OCI-LY7 (cell line): Measurements from ENCODE around the gene SEPTIN10. TPM values are rescaled to one million over a fixed set of nuclear protein-coding genes. Genes with fewer than 3 reads are reported as not detected.

Experiments
- BruUV-seq: library from RNA; stranded (reverse); fragments of 400-500 nt; replicated peaks from 2 replicates; lab custom pipeline; 2021; lab: Mats Ljungman, UMichigan
- CTCF ChIA-PET: fragments of 300-600 bp; sonication (Branson Sonifier 250); formaldehyde crosslinking; loops from one replicate; lab custom pipeline; 2022; ENCODE audit warnings: antibody characterized with exemption; ENCODE audit not compliant: unreplicated experiment; lab: Charles Lee
- POLR2A ChIA-PET: fragments of 300-600 bp; sonication (Branson Sonifier 250); formaldehyde crosslinking; loops from one replicate; lab custom pipeline; 2022; ENCODE audit warnings: antibody characterized with exemption; lab: Charles Lee
- DNase-seq: peaks from one replicate; pipeline ENCODE4 v3.0.0-alpha.2; 2015; ENCODE audit warnings: low spot score
- H2AFZ ChIP-seq: fragments of 200-600 bp; sonication (generic), shearing (Covaris generic); 2 replicates; pipeline ENCODE4 v1.6.1; 2014; ENCODE audit warnings: mild to moderate bottlenecking, antibody characterized with exemption, low read length, moderate library complexity
- H3K27ac ChIP-seq: fragments of 200-600 bp; sonication (generic); 2 replicates; pipeline ENCODE4 v1.5.1; 2014; ENCODE audit warnings: mixed run types, low read depth, mild to moderate bottlenecking, moderate library complexity, low read length, inconsistent platforms; ENCODE audit not compliant: poor library complexity, severe bottlenecking
- H3K36me3 ChIP-seq: fragments of 200-600 bp; sonication (generic); 2 replicates; pipeline ENCODE4 v1.6.1; 2014; ENCODE audit warnings: mild to moderate bottlenecking, antibody characterized with exemption, low read length, moderate library complexity, mixed read lengths; ENCODE audit not compliant: insufficient read depth
- H3K4me1 ChIP-seq: fragments of 200-600 bp; sonication (generic); 2 replicates; pipeline ENCODE4 v1.5.1; 2014; ENCODE audit warnings: mild to moderate bottlenecking, low read length; ENCODE audit not compliant: insufficient read depth, poor library complexity, severe bottlenecking
- H3K4me2 ChIP-seq: fragments of 200-600 bp; sonication (generic); 2 replicates; pipeline ENCODE4 v1.6.1; 2014; ENCODE audit warnings: mild to moderate bottlenecking, low read length
- H3K4me3 ChIP-seq: fragments of 200-600 bp; sonication (generic); 2 replicates; pipeline ENCODE4 v1.5.1; 2014; ENCODE audit warnings: mild to moderate bottlenecking, low read depth, low read length; ENCODE audit not compliant: poor library complexity, severe bottlenecking
- H3K79me2 ChIP-seq: fragments of 200-600 bp; sonication (generic); 2 replicates; pipeline ENCODE4 v1.6.1; 2016; ENCODE audit warnings: low read depth, mild to moderate bottlenecking, low read length, moderate library complexity, mixed read lengths; ENCODE audit not compliant: insufficient read depth
- H3K9me2 ChIP-seq: fragments of 200-600 bp; sonication (generic); 2 replicates; pipeline ENCODE4 v1.6.1; 2016; ENCODE audit warnings: mild to moderate bottlenecking, low read length, mixed read lengths; ENCODE audit not compliant: insufficient read depth
- H3K9me3 ChIP-seq: fragments of 200-600 bp; sonication (generic); 2 replicates; pipeline ENCODE4 v1.6.1; 2014; ENCODE audit warnings: mild to moderate bottlenecking, mixed run types, low read length, mixed read lengths
- H4K20me1 ChIP-seq: fragments of 200-600 bp; sonication (generic); 2 replicates; pipeline ENCODE4 v1.6.1; 2014; ENCODE audit warnings: mild to moderate bottlenecking, antibody characterized with exemption, low read length, moderate library complexity, mixed read lengths; ENCODE audit not compliant: insufficient read depth
- EZH2phosphoT487 ChIP-seq: fragments of 200-600 bp; sonication (generic); IDR thresholded peaks from 2 replicates; pipeline ENCODE4 v1.6.1; 2018; ENCODE audit warnings: low read depth, borderline replicate concordance, mild to moderate bottlenecking, mixed run types, antibody characterized with exemption, low read length, moderate library complexity, mixed read lengths
- intact Hi-C: fragments of 100-400 bp; cut with micrococcal nuclease; formaldehyde crosslinking; loops from one replicate; pipeline ENCODE4 v1.10.0; 2022; ENCODE audit not compliant: unreplicated experiment
- total RNA-seq, 2 experiments: library from RNA; depleted of rRNA in 1 of 2; stranded (reverse); fragments of >200 nt in 1 of 2; shearing (Covaris generic) in 1 of 2; gene quantifications; 2 replicates each; pipeline ENCODE4 v1.2.3, GENCODE V29; 2014 to 2022
- TF ChIP-seq, protein P1 (sequence below): fragments of 200-600 bp; sonication (generic); conservative IDR thresholded peaks from 2 replicates; pipeline ENCODE4 v1.5.1; 2014; ENCODE audit warnings: mild to moderate bottlenecking, antibody characterized with exemption, low read length, moderate library complexity, mixed read lengths

The SEPTIN10 gene
- total RNA-seq, 2 experiments from 2014 or later, result not detected

DNA sequence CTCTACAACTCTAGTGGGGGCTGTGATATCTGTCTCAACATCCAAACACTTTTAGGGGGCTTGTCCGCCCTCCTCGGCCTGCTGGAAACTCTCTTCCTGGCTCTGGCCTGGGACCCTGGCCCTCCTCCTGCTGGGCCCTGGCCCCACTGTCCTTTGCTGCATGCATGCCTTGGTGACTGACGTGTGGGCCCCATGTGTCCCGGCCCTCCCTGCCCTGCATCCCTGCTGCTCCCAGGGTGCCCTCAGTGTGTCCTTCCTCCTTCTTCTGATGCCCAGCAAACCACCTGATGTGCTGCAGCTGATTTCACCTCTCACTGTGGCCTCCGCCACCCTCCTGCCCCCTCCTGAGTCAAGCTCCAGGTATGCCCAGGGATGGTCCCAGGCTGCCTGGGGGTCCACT is 101.7 kb downstream of the SEPTIN10 start:
- Histone ChIP-seq H3K4me1 (no peaks in the 10 kb centered on the region), H2AFZ (no peak overlapping the region), H3K27ac (no peak overlapping the region), H3K9me3 (no peaks in the 10 kb centered on the region), H3K79me2 (no peaks in the 10 kb centered on the region), H3K4me2 (no peak overlapping the region), H3K36me3 (no peaks in the 10 kb centered on the region), H3K4me3 (no peak overlapping the region), H3K9me2 (no peaks in the 10 kb centered on the region), H4K20me1 (no peaks in the 10 kb centered on the region)
- ChIA-PET POLR2A (no interaction called here), CTCF (interaction anchor here (0.7 kb wide), 1 partner anchor 73 kb away, joined by 5 read pairs; no protein-coding TSS in a partner anchor)
- no TSS peak for BruUV-seq
- intact Hi-C loops, result no loop called here
- no peak for DNase-seq
- TF ChIP-seq EZH2phosphoT487, result no peak
- TF ChIP-seq, protein P1, sequence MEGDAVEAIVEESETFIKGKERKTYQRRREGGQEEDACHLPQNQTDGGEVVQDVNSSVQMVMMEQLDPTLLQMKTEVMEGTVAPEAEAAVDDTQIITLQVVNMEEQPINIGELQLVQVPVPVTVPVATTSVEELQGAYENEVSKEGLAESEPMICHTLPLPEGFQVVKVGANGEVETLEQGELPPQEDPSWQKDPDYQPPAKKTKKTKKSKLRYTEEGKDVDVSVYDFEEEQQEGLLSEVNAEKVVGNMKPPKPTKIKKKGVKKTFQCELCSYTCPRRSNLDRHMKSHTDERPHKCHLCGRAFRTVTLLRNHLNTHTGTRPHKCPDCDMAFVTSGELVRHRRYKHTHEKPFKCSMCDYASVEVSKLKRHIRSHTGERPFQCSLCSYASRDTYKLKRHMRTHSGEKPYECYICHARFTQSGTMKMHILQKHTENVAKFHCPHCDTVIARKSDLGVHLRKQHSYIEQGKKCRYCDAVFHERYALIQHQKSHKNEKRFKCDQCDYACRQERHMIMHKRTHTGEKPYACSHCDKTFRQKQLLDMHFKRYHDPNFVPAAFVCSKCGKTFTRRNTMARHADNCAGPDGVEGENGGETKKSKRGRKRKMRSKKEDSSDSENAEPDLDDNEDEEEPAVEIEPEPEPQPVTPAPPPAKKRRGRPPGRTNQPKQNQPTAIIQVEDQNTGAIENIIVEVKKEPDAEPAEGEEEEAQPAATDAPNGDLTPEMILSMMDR, result no peak

DNA sequence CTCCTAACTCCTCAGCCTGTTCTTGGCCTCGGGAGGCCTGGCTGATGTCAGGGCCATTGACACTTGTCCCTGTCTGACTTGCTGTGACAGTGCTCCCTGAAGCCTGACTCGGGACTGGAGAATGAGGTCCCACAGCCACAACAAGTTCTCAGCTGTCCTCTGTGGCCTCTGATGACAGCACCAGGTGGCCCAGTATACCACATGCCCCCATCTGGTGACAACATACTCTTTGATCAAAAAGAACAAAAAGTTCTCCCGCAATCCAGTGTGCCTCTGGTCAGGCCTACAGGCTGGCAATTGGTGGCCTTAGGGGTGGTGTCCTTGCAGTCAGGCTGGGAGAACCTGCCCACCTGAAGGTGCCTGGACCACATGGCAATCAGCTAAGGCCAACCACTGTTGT is 102.6 kb downstream of the SEPTIN10 start:
- intact Hi-C loops, result no loop called here
- BruUV-seq, result no TSS peak
- no peaks in the 10 kb centered on the region for H4K20me1 ChIP-seq
- TF ChIP-seq EZH2phosphoT487, result no peak
- TF ChIP-seq, protein P1, result no peak
- no peak for DNase-seq
- no peak overlapping the region for H3K27ac ChIP-seq
- no peaks in the 10 kb centered on the region for H3K9me3 ChIP-seq
- no peaks in the 10 kb centered on the region for H3K9me2 ChIP-seq
- no peak overlapping the region for H3K4me2 ChIP-seq
- H3K4me1 ChIP-seq, result no peaks in the 10 kb centered on the region
- ChIA-PET POLR2A (no interaction called here), CTCF (no interaction called here)
- H3K79me2 ChIP-seq, result no peaks in the 10 kb centered on the region
- H3K4me3 ChIP-seq, result no peak overlapping the region
- H3K36me3 ChIP-seq, result no peaks in the 10 kb centered on the region
- H2AFZ ChIP-seq, result no peak overlapping the region

DNA sequence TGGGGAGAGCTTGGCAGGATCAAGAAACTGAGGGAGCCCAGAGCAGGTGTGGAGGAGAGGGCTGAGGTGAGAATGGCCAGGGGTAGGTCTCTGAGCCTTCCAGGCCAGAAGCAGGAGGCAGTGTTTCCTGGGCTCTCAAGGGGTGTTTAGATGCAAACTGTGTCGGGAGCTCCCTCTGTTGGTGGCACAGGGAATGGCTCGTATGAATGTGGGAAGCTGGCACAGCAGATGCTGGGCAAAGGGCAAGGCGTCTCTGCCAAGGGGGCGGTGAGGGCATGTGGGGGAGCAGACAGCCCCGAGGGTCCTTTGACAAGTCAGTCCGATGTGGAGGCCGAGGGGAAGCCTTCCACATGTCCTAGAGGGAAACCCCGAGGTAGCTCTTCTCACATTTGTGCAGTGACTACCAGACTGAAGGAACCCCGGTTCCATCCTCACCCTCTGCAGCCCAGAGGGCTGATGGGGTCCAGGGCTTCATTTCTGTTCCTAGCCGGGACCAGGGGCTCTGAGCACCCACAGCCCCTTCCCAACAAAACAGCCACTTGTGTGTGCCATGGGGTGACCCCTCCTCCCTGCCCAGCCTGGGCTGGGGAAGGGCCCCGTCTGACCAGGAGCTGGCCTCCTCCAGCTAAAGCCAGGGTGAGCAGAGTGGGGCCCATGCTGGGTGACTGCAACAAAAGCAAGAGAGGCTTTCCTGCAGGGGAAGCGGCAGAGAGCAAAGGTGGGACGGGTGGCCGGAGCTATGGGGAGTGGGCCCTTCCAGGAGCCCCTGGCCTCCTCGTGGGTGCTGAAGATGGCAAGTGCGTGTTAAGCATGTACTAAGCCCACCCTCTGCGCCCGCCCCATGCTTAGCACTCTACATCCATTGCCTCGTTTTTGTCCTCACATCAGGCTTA is 103.4 kb downstream of the SEPTIN10 start:
- intact Hi-C loops, result loop anchor here (1.0 kb wide), 2 partner anchors 61 to 382 kb away; no protein-coding TSS in a partner anchor
- no peak overlapping the region for H2AFZ ChIP-seq
- no peaks in the 10 kb centered on the region for H3K9me3 ChIP-seq
- ChIA-PET POLR2A (no interaction called here), CTCF (interaction anchor here (0.5 to 1.0 kb wide), 2 partner anchors 12 to 284 kb away, joined by 3 read pairs; no protein-coding TSS in a partner anchor)
- no peak overlapping the region for H3K27ac ChIP-seq
- H4K20me1 ChIP-seq, result no peaks in the 10 kb centered on the region
- H3K4me3 ChIP-seq, result no peak overlapping the region
- TF ChIP-seq, protein P1, result peak; percentile 82
- TF ChIP-seq EZH2phosphoT487, result no peak
- peak; percentile 60 for DNase-seq
- no peaks in the 10 kb centered on the region for H3K9me2 ChIP-seq
- H3K4me2 ChIP-seq, result no peak overlapping the region
- no TSS peak for BruUV-seq
- no peaks in the 10 kb centered on the region for H3K36me3 ChIP-seq
- no peaks in the 10 kb centered on the region for H3K4me1 ChIP-seq
- no peaks in the 10 kb centered on the region for H3K79me2 ChIP-seq
